Ovary (tissue), 9 donors: ENCODE results near the gene CBLN3. TPM values are rescaled to one million over a fixed set of nuclear protein-coding genes. Genes with fewer than 3 reads are reported as not detected.

Experiments used
- DNase-seq, 5 donors: peaks; one replicate each; pipeline ENCODE4 v3.0.0-alpha.2; 2019 to 2020
- H3K27ac ChIP-seq, 2 donors: fragments of 200-600 bp; one replicate each; pipeline versions ENCODE4 v1.5.1 to v1.8.0; 2019 to 2022
- H3K27me3 ChIP-seq: fragments of 200-600 bp; one replicate; pipeline ENCODE4 v1.8.0; 2022
- H3K36me3 ChIP-seq: fragments of 200-600 bp; sonication (generic); one replicate; pipeline ENCODE4 v1.5.1; 2019
- H3K4me1 ChIP-seq: one replicate; pipeline ENCODE4 v1.8.1; 2013; ENCODE audit warnings: mild to moderate bottlenecking, moderate library complexity; ENCODE audit not compliant: insufficient read depth
- H3K4me3 ChIP-seq: fragments of 200-600 bp; sonication (generic); one replicate; pipeline ENCODE4 v1.5.1; 2017
- H3K9me3 ChIP-seq, 2 donors: fragments of 200-600 bp in 1 of 2; sonication (generic) in 1 of 2; one replicate each; pipeline versions ENCODE4 v1.5.1 to v1.8.1; 2013 to 2019; ENCODE audit warnings: mild to moderate bottlenecking in 1 of 2, moderate library complexity in 1 of 2
- CTCF ChIP-seq, 3 donors: fragments of 450-650 bp in 2 of 3; fragments of 200-600 bp in 1 of 3; IDR thresholded peaks; one replicate each; pipeline versions ENCODE4 v1.5.1 to v1.8.0; 2016 to 2022; ENCODE audit warnings: antibody characterized with exemption in 3 of 3, mild to moderate bottlenecking in 1 of 3
- EP300 ChIP-seq: sonication (generic); formaldehyde crosslinking; IDR thresholded peaks from one replicate; pipeline ENCODE4 v1.6.1; 2017; ENCODE audit warnings: antibody characterized with exemption
- POLR2A ChIP-seq: fragments of 450-650 bp; IDR thresholded peaks from one replicate; pipeline ENCODE4 v1.6.1; 2017; ENCODE audit warnings: antibody characterized with exemption, mild to moderate bottlenecking, moderate library complexity
- WGBS, 3 donors: extraction: QIAGEN DNeasy Blood & Tissue Kit in 1 of 3; methylation state at CpG; one replicate each; pipeline versions ENCODE4 v1.1.5 to v1.1.7; 2013 to 2017; 5-methylcytosine and 5-hydroxymethylcytosine counted together
- intact Hi-C, 4 donors: fragments of 100-400 bp; cut with DNase I; formaldehyde crosslinking; loops; one replicate each; pipeline versions ENCODE4 v1.11.0 to v1.15.1; 2022 to 2023
- polyA plus RNA-seq, 2 donors: library from polyadenylated mRNA; stranded (reverse); fragments of 200-250 nt in 1 of 2; fragments of 350-450 nt in 1 of 2; fragmentation: Illumina TruSeq in 1 of 2; extraction: RNeasy Lipid Tissue Mini Kit (QIAGEN cat#74804) in 1 of 2; gene quantifications; one replicate each; pipeline ENCODE4 v1.2.3, GENCODE V29; 2013 to 2014
- total RNA-seq, 7 donors: library from RNA; depleted of rRNA in 2 of 7; stranded (reverse); fragments of >200 nt in 2 of 7; fragmentation: NEBNext Ultra II Directional in 3 of 7; extraction: Animal tissue kit (Norgen Biotek cat#: 25700) in 3 of 7; gene quantifications; one replicate each; pipeline versions ENCODE4 v1.1.0 to v1.2.4, GENCODE V29; 2016 to 2023
- donor health status: DM: no; HTN: no; CAD: no; lungs with moderate emphysema.
- donor health status: DM: no; HTN: no; CAD: no.
- donor health status: Bipolar disorder and iron deficiency.
- donor health status: DM: yes; HTN: yes; CAD: no.
- donor health status: DM: no; HTN: no; CAD: no.
- donor health status: DM: yes; HTN: yes; CAD: no.

Gene CBLN3
- total and polyA plus RNA-seq, 9 donors = 2.0 to 10.5 (median 5.8) TPM

GRCh38 chr14:24414732-24415420 lies 14.6 kb downstream of the CBLN3 start:
- TF ChIP-seq POLR2A = no peak
- H3K4me3 ChIP-seq = no peak overlapping the region
- WGBS, 3 donors = 77 to 83% (median 81%) methylated on average over 12 to 15 of the region's 15 CpGs
- no peaks in the 10 kb centered on the region for H3K36me3 ChIP-seq
- H3K27ac ChIP-seq = no peak overlapping the region
- peak in 1 of 5 donors; percentile 26 for DNase-seq
- no peaks in the 10 kb centered on the region for H3K9me3 ChIP-seq
- H3K27me3 ChIP-seq = no peaks in the 10 kb centered on the region
- intact Hi-C loops = no loop called here
- peaks cover 13% of the 10 kb centered on the region for H3K4me1 ChIP-seq

DNA sequence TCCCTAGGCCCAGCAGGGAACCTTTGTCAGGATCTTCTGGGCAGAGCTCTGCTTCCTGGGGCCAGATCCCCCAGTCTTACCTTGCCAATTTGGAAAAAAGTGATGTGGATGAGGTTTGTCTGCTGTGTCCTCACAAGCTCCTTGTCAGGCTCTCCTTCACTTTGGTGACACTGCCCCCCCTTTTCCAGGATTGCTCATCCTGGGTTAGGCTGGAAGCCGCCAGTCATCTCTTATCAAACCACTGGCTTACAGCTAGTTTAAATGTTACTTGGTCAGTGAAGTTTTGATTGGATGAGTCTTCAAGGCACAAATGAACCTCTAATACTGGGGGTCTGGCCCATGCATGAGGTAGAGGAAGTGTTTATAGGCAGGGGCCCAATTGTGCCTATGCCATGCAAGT lies 15.4 kb downstream of the CBLN3 start:
- H3K36me3 ChIP-seq = no peaks in the 10 kb centered on the region
- intact Hi-C loops = no loop called here

GRCh38 chr14:24411443-24412389 lies 17.8 kb downstream of the CBLN3 start:
- intact Hi-C loops = no loop called here
- no peak for TF ChIP-seq POLR2A
- peak in 1 of 3 donors; percentile 32 for TF ChIP-seq CTCF (IDR thresholded peaks at IDR 0.05)
- TF ChIP-seq EP300 = no peak
- WGBS, 3 donors = 71 to 76% (median 71%) methylated on average over 16 of the region's 16 CpGs
- no peaks in the 10 kb centered on the region for H3K36me3 ChIP-seq
- peak in 3 of 5 donors; percentile 26 to 42 (median 31) for DNase-seq
- no peaks in the 10 kb centered on the region for H3K9me3 ChIP-seq
- no peak overlapping the region for H3K4me3 ChIP-seq
- peaks cover 5% of the 10 kb centered on the region for H3K4me1 ChIP-seq
- H3K27me3 ChIP-seq = no peaks in the 10 kb centered on the region
- no peak overlapping the region for H3K27ac ChIP-seq

More for the DNA sequence above, 15.4 kb downstream of the CBLN3 start:
- H3K27ac ChIP-seq = no peak overlapping the region
- H3K9me3 ChIP-seq = no peaks in the 10 kb centered on the region
- H3K4me3 ChIP-seq = no peak overlapping the region
- peaks cover 16% of the 10 kb centered on the region for H3K4me1 ChIP-seq
- TF ChIP-seq EP300 (no peak), CTCF (IDR thresholded peaks at IDR 0.05) (no peak), POLR2A (no peak)
- DNase-seq = no peak
- WGBS, 3 donors = 100% methylated on average over 1 of the region's 1 CpG
- H3K27me3 ChIP-seq = no peaks in the 10 kb centered on the region

- no peaks in the 10 kb centered on the region for H3K9me3 ChIP-seq
- 93 to 95% (median 94%) methylated on average over 10 of the region's 10 CpGs for WGBS, 3 donors
- H3K27me3 ChIP-seq = no peaks in the 10 kb centered on the region
- peaks cover 6% of the 10 kb centered on the region for H3K4me1 ChIP-seq
- H3K36me3 ChIP-seq = no peaks in the 10 kb centered on the region
- H3K4me3 ChIP-seq = no peak overlapping the region
- peak in 1 of 5 donors; percentile 15 for DNase-seq
- TF ChIP-seq CTCF (IDR thresholded peaks at IDR 0.05) (no peak), POLR2A (no peak), EP300 (no peak)
- intact Hi-C loops = no loop called here
- H3K27ac ChIP-seq = no peak overlapping the region
Observed at GRCh38 chr14:24409956-24410355, 19.5 kb downstream of the CBLN3 start.
